OCI-LY1 (cell line): ENCODE measurements around the gene FUT9.

Experiments
- H2AFZ ChIP-seq: fragments of 200-600 bp; sonication (generic), shearing (Covaris generic); 2 replicates; pipeline ENCODE4 v1.6.0; 2014; ENCODE audit warnings: antibody characterized with exemption, mild to moderate bottlenecking, low read length
- H3F3A ChIP-seq: fragments of 200-600 bp; sonication (generic), shearing (Covaris generic); 2 replicates; pipeline ENCODE4 v1.6.0; 2014; ENCODE audit warnings: mild to moderate bottlenecking, antibody characterized with exemption, low read length, moderate library complexity; ENCODE audit not compliant: insufficient read depth
- H3K27ac ChIP-seq: fragments of 200-600 bp; sonication (generic); 2 replicates; pipeline ENCODE4 v1.5.1; 2014; ENCODE audit warnings: low read length, mixed run types, mild to moderate bottlenecking, low read depth; ENCODE audit not compliant: poor library complexity, severe bottlenecking
- H3K27me3 ChIP-seq: fragments of 200-600 bp; sonication (generic); 2 replicates; pipeline ENCODE4 v1.6.0; 2014; ENCODE audit warnings: antibody characterized with exemption, mild to moderate bottlenecking, low read length, moderate library complexity; ENCODE audit not compliant: insufficient read depth
- H3K36me3 ChIP-seq: fragments of 200-600 bp; sonication (generic); 2 replicates; pipeline ENCODE4 v1.6.1; 2014; ENCODE audit warnings: mild to moderate bottlenecking, antibody characterized with exemption, low read length, moderate library complexity, mixed read lengths; ENCODE audit not compliant: insufficient read depth
- H3K4me1 ChIP-seq: fragments of 200-600 bp; sonication (generic); 2 replicates; pipeline ENCODE4 v1.5.1; 2014; ENCODE audit warnings: mild to moderate bottlenecking, low read length, moderate library complexity; ENCODE audit not compliant: insufficient read depth, severe bottlenecking
- H3K4me2 ChIP-seq: fragments of 200-600 bp; sonication (generic), shearing (Covaris generic); 2 replicates; pipeline ENCODE4 v1.6.1; 2014; ENCODE audit warnings: low read length
- H3K4me3 ChIP-seq: fragments of 200-600 bp; sonication (generic); 2 replicates; pipeline ENCODE4 v1.5.1; 2014; ENCODE audit warnings: low read length, low read depth, mild to moderate bottlenecking, mixed read lengths; ENCODE audit not compliant: poor library complexity, severe bottlenecking
- H3K79me2 ChIP-seq: fragments of 200-600 bp; shearing (Covaris generic); 2 replicates; pipeline ENCODE4 v1.6.1; 2016; ENCODE audit warnings: mixed run types, low read length, mixed read lengths; ENCODE audit not compliant: insufficient read depth
- H3K9ac ChIP-seq: fragments of 200-600 bp; sonication (generic), shearing (Covaris generic); 2 replicates; pipeline ENCODE4 v1.6.1; 2014; ENCODE audit warnings: mild to moderate bottlenecking, low read length, mixed read lengths
- H3K9me2 ChIP-seq: fragments of 200-600 bp; sonication (generic), shearing (Covaris generic); 2 replicates; pipeline ENCODE4 v1.6.1; 2014; ENCODE audit warnings: low read depth, mild to moderate bottlenecking, low read length, mixed read lengths
- H3K9me3 ChIP-seq: fragments of 200-600 bp; shearing (Covaris generic); 2 replicates; pipeline ENCODE4 v1.6.1; 2014; ENCODE audit warnings: low read length, mixed read lengths
- H4K20me1 ChIP-seq: fragments of 200-600 bp; sonication (generic), shearing (Covaris generic); 2 replicates; pipeline ENCODE4 v1.6.0; 2016; ENCODE audit warnings: mild to moderate bottlenecking, low read length; ENCODE audit not compliant: insufficient read depth
- EZH2 ChIP-seq: fragments of 200-600 bp; sonication (generic), shearing (Covaris generic); IDR thresholded peaks from 2 replicates; pipeline ENCODE4 v1.8.0; 2017; ENCODE audit warnings: borderline replicate concordance, mixed run types, mild to moderate bottlenecking, antibody characterized with exemption, low read length, moderate library complexity, mixed read lengths
- TF ChIP-seq, protein P1 (sequence below): fragments of 200-600 bp; sonication (generic), shearing (Covaris generic); IDR thresholded peaks from 2 replicates; pipeline ENCODE4 v1.5.1; 2017; ENCODE audit warnings: mild to moderate bottlenecking, antibody characterized with exemption, low read length, moderate library complexity, mixed read lengths

The FUT9 gene

DNA sequence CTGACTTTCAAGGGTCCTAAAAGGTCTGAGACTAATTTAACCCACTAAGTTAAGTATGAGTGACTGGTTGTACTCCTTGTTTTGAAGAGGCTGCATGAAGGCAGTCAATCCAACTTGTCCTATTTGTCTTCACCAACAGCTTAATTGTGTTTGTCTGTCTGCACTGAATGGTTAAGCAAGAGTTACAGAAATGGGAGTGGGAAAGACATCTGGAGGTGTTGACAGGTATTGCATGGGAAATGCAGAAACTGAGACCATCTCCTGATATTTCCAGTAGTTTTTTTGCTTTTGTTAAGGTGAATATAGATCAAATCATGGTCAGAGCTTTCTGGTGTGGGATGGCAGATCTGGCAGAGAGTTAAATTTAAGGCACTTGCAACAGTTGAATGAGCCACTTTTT, 6.5 kb downstream of the FUT9 start:
- Histone ChIP-seq H4K20me1 (no peaks in the 10 kb centered on the region), H3K4me2 (no peak overlapping the region), H3F3A (no peaks in the 10 kb centered on the region), H3K27me3 (no peaks in the 10 kb centered on the region), H3K36me3 (no peaks in the 10 kb centered on the region), H3K9me3 (no peaks in the 10 kb centered on the region), H3K4me1 (no peaks in the 10 kb centered on the region), H2AFZ (no peak overlapping the region), H3K27ac (no peak overlapping the region), H3K9me2 (no peaks in the 10 kb centered on the region), H3K9ac (no peak overlapping the region), H3K4me3 (no peak overlapping the region), H3K79me2 (no peaks in the 10 kb centered on the region)
- TF ChIP-seq, protein P1, sequence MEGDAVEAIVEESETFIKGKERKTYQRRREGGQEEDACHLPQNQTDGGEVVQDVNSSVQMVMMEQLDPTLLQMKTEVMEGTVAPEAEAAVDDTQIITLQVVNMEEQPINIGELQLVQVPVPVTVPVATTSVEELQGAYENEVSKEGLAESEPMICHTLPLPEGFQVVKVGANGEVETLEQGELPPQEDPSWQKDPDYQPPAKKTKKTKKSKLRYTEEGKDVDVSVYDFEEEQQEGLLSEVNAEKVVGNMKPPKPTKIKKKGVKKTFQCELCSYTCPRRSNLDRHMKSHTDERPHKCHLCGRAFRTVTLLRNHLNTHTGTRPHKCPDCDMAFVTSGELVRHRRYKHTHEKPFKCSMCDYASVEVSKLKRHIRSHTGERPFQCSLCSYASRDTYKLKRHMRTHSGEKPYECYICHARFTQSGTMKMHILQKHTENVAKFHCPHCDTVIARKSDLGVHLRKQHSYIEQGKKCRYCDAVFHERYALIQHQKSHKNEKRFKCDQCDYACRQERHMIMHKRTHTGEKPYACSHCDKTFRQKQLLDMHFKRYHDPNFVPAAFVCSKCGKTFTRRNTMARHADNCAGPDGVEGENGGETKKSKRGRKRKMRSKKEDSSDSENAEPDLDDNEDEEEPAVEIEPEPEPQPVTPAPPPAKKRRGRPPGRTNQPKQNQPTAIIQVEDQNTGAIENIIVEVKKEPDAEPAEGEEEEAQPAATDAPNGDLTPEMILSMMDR, result no peak

DNA sequence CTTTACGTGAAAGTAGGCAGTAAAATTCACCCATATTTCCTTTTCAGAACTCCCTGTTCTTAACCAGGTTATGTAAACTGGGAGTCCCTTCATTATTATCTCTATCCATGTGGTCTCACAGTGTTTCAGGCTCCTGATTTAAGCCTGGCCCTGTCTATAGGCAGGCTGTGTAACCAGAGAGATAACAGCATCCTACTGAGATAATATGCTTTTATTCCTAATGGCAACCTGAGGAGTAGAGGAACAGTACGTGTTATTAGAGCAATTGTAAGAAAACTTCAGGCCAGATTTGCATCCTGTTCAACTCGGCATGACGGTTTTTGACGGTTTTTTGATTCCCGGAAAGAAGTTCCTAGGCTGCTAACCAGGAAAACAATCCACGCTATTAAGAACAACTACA, 16.9 kb downstream of the FUT9 start:
- H3K36me3 ChIP-seq, result no peaks in the 10 kb centered on the region
- no peak for TF ChIP-seq EZH2
- TF ChIP-seq, protein P1, result no peak
- no peak overlapping the region for H3K4me3 ChIP-seq
- H3K27ac ChIP-seq, result no peak overlapping the region
- H4K20me1 ChIP-seq, result no peaks in the 10 kb centered on the region
- no peak overlapping the region for H3K4me2 ChIP-seq
- H2AFZ ChIP-seq, result no peak overlapping the region
- no peaks in the 10 kb centered on the region for H3K4me1 ChIP-seq
- H3K9me3 ChIP-seq, result no peaks in the 10 kb centered on the region
- H3K9ac ChIP-seq, result no peak overlapping the region
- no peaks in the 10 kb centered on the region for H3K27me3 ChIP-seq
- H3K79me2 ChIP-seq, result no peaks in the 10 kb centered on the region
- no peaks in the 10 kb centered on the region for H3K9me2 ChIP-seq
- H3F3A ChIP-seq, result no peaks in the 10 kb centered on the region

DNA sequence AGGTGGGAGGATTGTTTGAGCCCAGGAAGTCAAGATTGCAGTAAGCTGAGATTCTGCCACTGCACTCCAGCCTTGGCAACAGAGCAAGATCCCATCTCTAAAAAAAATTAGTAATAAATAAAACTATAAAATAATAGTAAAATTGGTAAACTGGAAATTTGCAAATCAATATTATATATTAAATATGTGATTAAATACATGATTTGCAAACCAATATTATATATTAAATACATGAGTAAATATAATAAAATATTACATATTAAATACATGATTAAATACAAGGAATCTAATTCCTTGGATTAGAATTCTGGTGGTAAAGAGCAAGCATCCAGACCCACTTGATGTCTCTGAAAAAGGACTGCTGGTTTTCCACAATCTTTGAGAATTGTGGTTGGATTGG, 35.8 kb downstream of the FUT9 start:
- H3K27me3 ChIP-seq, result no peaks in the 10 kb centered on the region
- H3K9me3 ChIP-seq, result no peaks in the 10 kb centered on the region
- no peaks in the 10 kb centered on the region for H3K9me2 ChIP-seq
- TF ChIP-seq, protein P1, result no peak
- no peak for TF ChIP-seq EZH2
- H3K4me1 ChIP-seq, result no peaks in the 10 kb centered on the region
- no peak overlapping the region for H3K4me3 ChIP-seq
- H2AFZ ChIP-seq, result no peak overlapping the region
- no peaks in the 10 kb centered on the region for H3K79me2 ChIP-seq
- H3K9ac ChIP-seq, result no peak overlapping the region
- H3K4me2 ChIP-seq, result no peak overlapping the region
- no peaks in the 10 kb centered on the region for H3K36me3 ChIP-seq
- no peaks in the 10 kb centered on the region for H3F3A ChIP-seq
- no peak overlapping the region for H3K27ac ChIP-seq
- no peaks in the 10 kb centered on the region for H4K20me1 ChIP-seq
